ENCODE data around the gene MBLAC1. TPM values are rescaled to one million over a fixed set of nuclear protein-coding genes. Genes with fewer than 3 reads are reported as not detected.
A peak's percentile ranks its signal among the peaks of the same experiment; 100 is the strongest.

The MBLAC1 gene
- total and polyA plus RNA-seq, 9 of the 15 experiments (the other 6 are each of a cell fraction or from before 2014, with no cell fraction given), result 0.03 to 3.1 (median 0.52) TPM

- TF ChIP-seq, protein P1, sequence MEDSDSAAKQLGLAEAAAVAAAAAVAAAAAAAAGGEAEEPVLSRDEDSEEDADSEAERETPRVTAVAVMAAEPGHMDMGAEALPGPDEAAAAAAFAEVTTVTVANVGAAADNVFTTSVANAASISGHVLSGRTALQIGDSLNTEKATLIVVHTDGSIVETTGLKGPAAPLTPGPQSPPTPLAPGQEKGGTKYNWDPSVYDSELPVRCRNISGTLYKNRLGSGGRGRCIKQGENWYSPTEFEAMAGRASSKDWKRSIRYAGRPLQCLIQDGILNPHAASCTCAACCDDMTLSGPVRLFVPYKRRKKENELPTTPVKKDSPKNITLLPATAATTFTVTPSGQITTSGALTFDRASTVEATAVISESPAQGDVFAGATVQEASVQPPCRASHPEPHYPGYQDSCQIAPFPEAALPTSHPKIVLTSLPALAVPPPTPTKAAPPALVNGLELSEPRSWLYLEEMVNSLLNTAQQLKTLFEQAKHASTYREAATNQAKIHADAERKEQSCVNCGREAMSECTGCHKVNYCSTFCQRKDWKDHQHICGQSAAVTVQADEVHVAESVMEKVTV (CRISPR knock-in tag; IDR thresholded peaks at IDR 0.05), result no peak
- TF ChIP-seq, protein P2, sequence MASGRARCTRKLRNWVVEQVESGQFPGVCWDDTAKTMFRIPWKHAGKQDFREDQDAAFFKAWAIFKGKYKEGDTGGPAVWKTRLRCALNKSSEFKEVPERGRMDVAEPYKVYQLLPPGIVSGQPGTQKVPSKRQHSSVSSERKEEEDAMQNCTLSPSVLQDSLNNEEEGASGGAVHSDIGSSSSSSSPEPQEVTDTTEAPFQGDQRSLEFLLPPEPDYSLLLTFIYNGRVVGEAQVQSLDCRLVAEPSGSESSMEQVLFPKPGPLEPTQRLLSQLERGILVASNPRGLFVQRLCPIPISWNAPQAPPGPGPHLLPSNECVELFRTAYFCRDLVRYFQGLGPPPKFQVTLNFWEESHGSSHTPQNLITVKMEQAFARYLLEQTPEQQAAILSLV (tag; IDR thresholded peaks at IDR 0.05), result no peak
- TF ChIP-seq CREBBP (IDR thresholded peaks at IDR 0.05; ENCODE audit: low read depth, low read length) (no peak), KAT7 (CRISPR knock-in tag; IDR thresholded peaks at IDR 0.05; ENCODE audit: borderline replicate concordance) (no peak), FIP1L1 (IDR thresholded peaks at IDR 0.05; ENCODE audit: low read depth, low read length, poor library complexity, severe bottlenecking) (peak; percentile 37), ZNF165 (CRISPR knock-in tag; IDR thresholded peaks at IDR 0.05; ENCODE audit: borderline replicate concordance) (no peak), ZNF780A (CRISPR knock-in tag; IDR thresholded peaks at IDR 0.05) (no peak), TEAD4 (IDR thresholded peaks at IDR 0.05; ENCODE audit: low read length) (no peak), TEAD4 (CRISPR knock-in tag; IDR thresholded peaks at IDR 0.05; ENCODE audit: borderline replicate concordance) (no peak), HDGF (IDR thresholded peaks at IDR 0.05) (no peak), CC2D1A (IDR thresholded peaks at IDR 0.05) (no peak), MAFK (IDR thresholded peaks at IDR 0.05; ENCODE audit: low read length) (no peak), CSDE1 (IDR thresholded peaks at IDR 0.05) (no peak), VEZF1 (CRISPR knock-in tag; IDR thresholded peaks at IDR 0.05) (peak; percentile 68), ATF1 (CRISPR knock-in tag; IDR thresholded peaks at IDR 0.05) (no peak), ATF1 (tag; IDR thresholded peaks at IDR 0.05) (no peak), NR1H2 (CRISPR knock-in tag; IDR thresholded peaks at IDR 0.05) (no peak), ZNF408 (CRISPR knock-in tag; IDR thresholded peaks at IDR 0.05; ENCODE audit: low read depth) (no peak), CREB5 (CRISPR knock-in tag; IDR thresholded peaks at IDR 0.05) (no peak), XRCC3 (IDR thresholded peaks at IDR 0.05) (no peak), CBFB (CRISPR knock-in tag; IDR thresholded peaks at IDR 0.05) (0 out of 2 replicates have a peak, but pooled peaks have one; percentile 46), NFIX (CRISPR knock-in tag; IDR thresholded peaks at IDR 0.05; ENCODE audit: low read depth) (no peak), ZNF507 (tag; conservative IDR thresholded peaks at IDR 0.05) (no peak), ERF (CRISPR knock-in tag; IDR thresholded peaks at IDR 0.05) (no peak), ZFP1 (CRISPR knock-in tag; IDR thresholded peaks at IDR 0.05) (no peak)
Measured at GRCh38 chr7:100177045-100178001, 50.6 kb downstream of the MBLAC1 start, which contains the start of the genes GPC2 and STAG3 (continued).
